Loucy (cell line): ENCODE results near the gene TRIM37.
"Not testable (repeated sequence)": the region's sequence is repeated elsewhere in the genome, so short reads cannot be mapped to it uniquely, and the experiment has no call there.

Source experiments
- H2AFZ ChIP-seq: fragments of 200-600 bp; sonication (generic); 2 replicates; pipeline ENCODE4 v1.6.0; 2016; ENCODE audit warnings: antibody characterized with exemption, mild to moderate bottlenecking, low read length, moderate library complexity
- H3F3A ChIP-seq: fragments of 200-600 bp; 2 replicates; pipeline ENCODE4 v1.6.0; 2016; ENCODE audit warnings: antibody characterized with exemption, low read depth, mild to moderate bottlenecking
- H3K27me3 ChIP-seq: fragments of 200-600 bp; sonication (generic); 2 replicates; pipeline ENCODE4 v1.6.1; 2014; ENCODE audit warnings: low read length, mild to moderate bottlenecking; ENCODE audit not compliant: insufficient read depth, poor library complexity, severe bottlenecking
- H3K36me3 ChIP-seq: fragments of 200-600 bp; sonication (generic); 2 replicates; pipeline ENCODE4 v1.6.1; 2016; ENCODE audit warnings: low read length; ENCODE audit not compliant: insufficient read depth
- H3K4me1 ChIP-seq: fragments of 200-600 bp; sonication (generic); 2 replicates; pipeline ENCODE4 v1.5.1; 2014; ENCODE audit warnings: low read length, mild to moderate bottlenecking; ENCODE audit not compliant: insufficient read depth, poor library complexity, severe bottlenecking
- H3K4me2 ChIP-seq: fragments of 200-600 bp; sonication (generic); 2 replicates; pipeline ENCODE4 v1.6.0; 2014; ENCODE audit warnings: antibody characterized with exemption, low read length, low read depth, mild to moderate bottlenecking; ENCODE audit not compliant: poor library complexity, severe bottlenecking
- H3K4me3 ChIP-seq: fragments of 200-600 bp; sonication (generic); 2 replicates; pipeline ENCODE4 v1.5.1; 2014; ENCODE audit warnings: low read length, mild to moderate bottlenecking, mixed read lengths; ENCODE audit not compliant: poor library complexity, severe bottlenecking
- H3K79me2 ChIP-seq: fragments of 200-600 bp; sonication (generic); 2 replicates; pipeline ENCODE4 v1.6.1; 2014; ENCODE audit warnings: low read length; ENCODE audit not compliant: insufficient read depth
- H3K9ac ChIP-seq: fragments of 200-600 bp; sonication (generic); 2 replicates; pipeline ENCODE4 v1.6.0; 2014; ENCODE audit warnings: mild to moderate bottlenecking, low read depth, low read length, moderate library complexity; ENCODE audit not compliant: poor library complexity, severe bottlenecking
- H3K9me2 ChIP-seq: fragments of 200-600 bp; sonication (generic); replicated peaks from 2 replicates; pipeline ENCODE4 v1.6.1; 2016; ENCODE audit warnings: low read depth, low read length, mixed read lengths
- H3K9me3 ChIP-seq: fragments of 200-600 bp; sonication (generic); 2 replicates; pipeline ENCODE4 v1.6.1; 2014; ENCODE audit warnings: mild to moderate bottlenecking, antibody characterized with exemption, low read length, low read depth; ENCODE audit not compliant: insufficient read depth
- H4K20me1 ChIP-seq: fragments of 200-600 bp; sonication (generic); 2 replicates; pipeline ENCODE4 v1.6.0; 2014; ENCODE audit warnings: antibody characterized with exemption, low read length, mild to moderate bottlenecking; ENCODE audit not compliant: insufficient read depth, poor library complexity, severe bottlenecking
- CTCF ChIP-seq: fragments of 200-600 bp; sonication (generic); conservative IDR thresholded peaks from 2 replicates; pipeline ENCODE4 v1.5.1; 2014; ENCODE audit warnings: mild to moderate bottlenecking, antibody characterized with exemption, low read length
- EZH2phosphoT487 ChIP-seq: fragments of 200-600 bp; IDR thresholded peaks from 2 replicates; pipeline ENCODE4 v1.6.1; 2018; ENCODE audit warnings: antibody characterized with exemption, mild to moderate bottlenecking, moderate library complexity, borderline replicate concordance

The TRIM37 gene

GRCh38 chr17:59093702-59094231, 12.9 kb downstream of the TRIM37 start:
- H3K4me3 ChIP-seq, result no peak overlapping the region
- H3K36me3 ChIP-seq, result peaks cover 14% of the 10 kb centered on the region; the same call in 1 of the 2 replicates
- no peak overlapping the region for H2AFZ ChIP-seq
- H4K20me1 ChIP-seq, result no peaks in the 10 kb centered on the region
- no peaks in the 10 kb centered on the region for H3K9me2 ChIP-seq
- H3K9ac ChIP-seq, result no peak overlapping the region
- H3K9me3 ChIP-seq, result no peaks in the 10 kb centered on the region
- no peaks in the 10 kb centered on the region for H3K4me1 ChIP-seq
- no peak overlapping the region for H3K4me2 ChIP-seq
- H3K27me3 ChIP-seq, result no peaks in the 10 kb centered on the region
- no peaks in the 10 kb centered on the region for H3F3A ChIP-seq
- peaks cover 52% of the 10 kb centered on the region for H3K79me2 ChIP-seq
- no peak for TF ChIP-seq CTCF
- TF ChIP-seq EZH2phosphoT487, result no peak

GRCh38 chr17:59093145-59093701, 13.5 kb downstream of the TRIM37 start:
- H3K79me2 ChIP-seq, result peaks cover 50% of the 10 kb centered on the region
- no peaks in the 10 kb centered on the region for H3K4me1 ChIP-seq
- H3K27me3 ChIP-seq, result no peaks in the 10 kb centered on the region
- H4K20me1 ChIP-seq, result no peaks in the 10 kb centered on the region
- no peaks in the 10 kb centered on the region for H3F3A ChIP-seq
- H3K4me2 ChIP-seq, result no peak overlapping the region
- no peak overlapping the region for H2AFZ ChIP-seq
- H3K9me3 ChIP-seq, result no peaks in the 10 kb centered on the region
- H3K9me2 ChIP-seq, result no peaks in the 10 kb centered on the region
- H3K4me3 ChIP-seq, result no peak overlapping the region
- H3K9ac ChIP-seq, result no peak overlapping the region
- H3K36me3 ChIP-seq, result peaks cover 18% of the 10 kb centered on the region; the same call in 1 of the 2 replicates
- TF ChIP-seq EZH2phosphoT487 (no peak), CTCF (no peak)

- not testable (repeated sequence) for H3F3A ChIP-seq, H2AFZ ChIP-seq, H3K4me2 ChIP-seq, H3K9ac ChIP-seq, H3K27me3 ChIP-seq, H3K9me2 ChIP-seq, H3K4me1 ChIP-seq, H3K4me3 ChIP-seq, H4K20me1 ChIP-seq, H3K9me3 ChIP-seq
- H3K79me2 ChIP-seq, result peaks cover 29% of the 10 kb centered on the region; the same call in 1 of the 2 replicates
- H3K36me3 ChIP-seq, result peaks cover 30% of the 10 kb centered on the region; the same call in 1 of the 2 replicates
These were observed 16.1 kb downstream of the TRIM37 start for GRCh38 chr17:59090593-59090992.

- no peak overlapping the region for H2AFZ ChIP-seq
- no peaks in the 10 kb centered on the region for H3K79me2 ChIP-seq
- no peaks in the 10 kb centered on the region for H3F3A ChIP-seq
- H4K20me1 ChIP-seq, result no peaks in the 10 kb centered on the region
- H3K4me1 ChIP-seq, result no peaks in the 10 kb centered on the region
- H3K36me3 ChIP-seq, result peaks cover 55% of the 10 kb centered on the region
- no peak overlapping the region for H3K9ac ChIP-seq
- H3K4me2 ChIP-seq, result no peak overlapping the region
- H3K4me3 ChIP-seq, result no peak overlapping the region
- H3K9me2 ChIP-seq, result no peaks in the 10 kb centered on the region
- TF ChIP-seq EZH2phosphoT487, result no peak
- TF ChIP-seq CTCF, result no peak
- H3K27me3 ChIP-seq, result no peaks in the 10 kb centered on the region
- no peaks in the 10 kb centered on the region for H3K9me3 ChIP-seq
These were observed 22.5 kb downstream of the TRIM37 start for GRCh38 chr17:59084154-59084553.
